A549 treated with Hydrocortisone at 1 μM for 4 hours (cell line): Measurements from ENCODE around the gene MECR. TPM values are rescaled to one million over a fixed set of nuclear protein-coding genes. Genes with fewer than 3 reads are reported as not detected.

Experiments used
- total RNA-seq: library from RNA; stranded (reverse); fragments of 200-300 nt; extraction: Qiagen RNA extraction; gene quantifications from 5 replicates; pipeline ENCODE4 v1.2.3, GENCODE V29; 2022

MECR gene, protein sequence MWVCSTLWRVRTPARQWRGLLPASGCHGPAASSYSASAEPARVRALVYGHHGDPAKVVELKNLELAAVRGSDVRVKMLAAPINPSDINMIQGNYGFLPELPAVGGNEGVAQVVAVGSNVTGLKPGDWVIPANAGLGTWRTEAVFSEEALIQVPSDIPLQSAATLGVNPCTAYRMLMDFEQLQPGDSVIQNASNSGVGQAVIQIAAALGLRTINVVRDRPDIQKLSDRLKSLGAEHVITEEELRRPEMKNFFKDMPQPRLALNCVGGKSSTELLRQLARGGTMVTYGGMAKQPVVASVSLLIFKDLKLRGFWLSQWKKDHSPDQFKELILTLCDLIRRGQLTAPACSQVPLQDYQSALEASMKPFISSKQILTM
- 17.6 to 23.3 TPM (median 22.1 TPM) in 5 replicates for total RNA-seq

DNA sequence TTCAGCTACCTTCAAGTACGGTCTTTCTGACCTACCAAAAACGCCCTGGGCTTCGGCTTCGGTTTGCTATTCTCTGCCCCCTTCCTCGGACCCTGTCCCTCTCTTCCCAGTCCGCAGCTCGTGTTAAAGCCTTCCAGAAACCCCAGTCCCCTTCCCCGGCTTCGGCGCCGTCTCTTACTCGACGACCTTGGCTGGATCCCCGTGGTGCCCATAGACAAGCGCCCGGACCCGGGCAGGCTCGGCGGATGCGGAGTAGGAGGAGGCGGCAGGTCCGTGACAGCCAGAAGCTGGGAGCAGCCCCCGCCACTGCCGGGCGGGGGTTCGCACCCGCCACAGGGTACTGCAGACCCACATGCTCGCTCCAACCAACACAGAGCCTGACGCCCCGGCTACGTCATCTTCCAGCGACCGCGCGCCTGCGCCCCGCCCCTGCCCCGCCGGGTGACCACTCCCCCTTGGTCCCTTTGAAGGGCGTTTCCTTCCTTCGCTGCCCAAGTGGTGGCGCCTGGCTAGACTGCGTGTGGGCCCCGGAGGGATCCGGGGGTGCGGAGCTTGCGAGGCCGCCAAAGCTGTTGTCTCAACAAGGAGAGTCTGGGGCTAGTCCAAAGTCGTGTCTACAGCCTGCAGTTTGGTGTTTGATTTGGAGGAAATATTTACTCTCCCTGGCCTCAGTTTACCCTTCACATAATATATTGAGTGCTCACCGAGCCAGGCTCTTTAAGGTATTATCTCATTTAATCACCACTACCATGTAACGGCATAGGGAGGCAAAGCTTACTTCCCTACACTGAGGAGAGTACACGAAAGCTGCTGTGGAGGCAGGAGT is at the start of gene MECR:
Gene MECR, minus strand, starts transcription at position 382 of the 826 bp plus-strand sequence. Its CDS starts 28 bp downstream, at position 354.

DNA sequence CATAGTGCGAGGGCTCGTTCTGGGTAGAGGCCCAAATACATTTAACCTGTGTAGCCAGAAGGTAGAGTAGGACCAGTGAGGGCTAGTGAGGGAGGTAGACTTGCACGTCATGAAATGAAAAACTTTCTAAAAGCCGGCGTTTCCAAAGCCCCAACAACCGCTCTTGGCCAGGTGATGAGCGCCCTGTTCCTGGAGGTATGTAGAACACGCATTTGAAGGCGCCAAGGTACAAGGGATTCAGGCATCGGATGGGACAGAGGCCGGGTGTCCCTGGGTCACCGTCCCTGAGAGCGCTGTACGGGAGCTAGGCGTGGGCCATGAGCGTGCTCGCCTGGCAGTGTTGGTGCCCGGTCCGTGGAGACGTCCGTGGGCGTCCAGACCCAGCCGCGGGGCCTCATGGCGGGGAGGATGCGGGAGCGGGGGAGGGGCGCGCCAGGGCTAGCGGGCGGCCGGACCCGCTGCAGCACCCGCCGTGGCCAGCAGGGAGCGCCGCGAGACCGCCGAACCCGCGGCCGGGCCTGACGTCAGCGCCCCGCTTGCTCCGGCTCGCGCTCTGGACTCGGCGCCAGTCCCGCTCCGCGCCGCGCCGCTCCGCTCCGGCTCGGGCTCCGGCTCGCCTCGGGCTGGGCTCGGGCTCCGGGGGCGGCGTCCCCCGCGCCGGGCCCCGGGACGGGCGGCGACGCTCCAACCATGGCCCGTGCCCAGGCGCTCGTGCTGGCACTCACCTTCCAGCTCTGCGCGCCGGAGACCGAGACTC is 5.4 kb upstream of the MECR start, which contains the start of gene PTPRU:
Gene PTPRU, plus strand, starts transcription at position 568 of the 757 bp plus-strand sequence. Its CDS starts 123 bp downstream, at position 691.

GRCh38 chr1:29181413-29182225 is 49.1 kb downstream of the MECR start, which contains the start of gene SRSF4:
Gene SRSF4, minus strand, starts transcription at chr1:29181900. Its CDS starts 148 bp downstream, at chr1:29181752.

Other genes starting within 250 kb of the MECR start
- gene TMEM200B, start 107.0 kb downstream of the MECR start, total RNA-seq = 0.08 to 0.20 TPM (median 0.08 TPM) in 5 replicates
- 43.4 to 49.8 TPM (median 45.1 TPM) in 5 replicates for gene SRSF4, start 49.0 kb downstream of the MECR start, total RNA-seq
- gene PTPRU, start 5.6 kb upstream of the MECR start, total RNA-seq = 7.2 to 9.1 TPM (median 8.4 TPM) in 5 replicates